ENCODE results near the gene LPP. TPM values are rescaled to one million over a fixed set of nuclear protein-coding genes. Genes with fewer than 3 reads are reported as not detected.

Gene LPP
- total RNA-seq, 1 experiment from 2014 or later: 20.4 TPM

GRCh38 chr3:188559072-188559429 lies 405.1 kb downstream of the LPP start:
- Histone ChIP-seq H2AFZ (ENCODE audit: low read length) (no peak overlapping the region), H3K9me3 (ENCODE audit: low read length) (no peaks in the 10 kb centered on the region), H3K9me2 (replicated peaks; ENCODE audit: low read length) (no peaks in the 10 kb centered on the region), H3K27me3 (ENCODE audit: low read length) (no peaks in the 10 kb centered on the region), H3K9ac (ENCODE audit: low read length) (no peak overlapping the region), H3K79me2 (ENCODE audit: low read length) (no peaks in the 10 kb centered on the region), H3K4me3 (ENCODE audit: low read length) (no peak overlapping the region), H3K27ac (ENCODE audit: low read length) (no peak overlapping the region), H3K4me1 (ENCODE audit: insufficient read depth, low read length) (peaks cover 16% of the 10 kb centered on the region), H3K4me2 (ENCODE audit: low read length) (no peak overlapping the region), H3K36me3 (ENCODE audit: low read depth, low read length) (no peaks in the 10 kb centered on the region), H4K20me1 (ENCODE audit: low read length) (no peaks in the 10 kb centered on the region), H3F3A (ENCODE audit: low read length, unreplicated experiment) (no peaks in the 10 kb centered on the region)
- ChIA-PET CTCF (no interaction called here), POLR2A (ENCODE audit: unreplicated experiment) (no interaction called here)
- ATAC-seq (no peak), DNase-seq (no peak)
- TF ChIP-seq, protein P1, sequence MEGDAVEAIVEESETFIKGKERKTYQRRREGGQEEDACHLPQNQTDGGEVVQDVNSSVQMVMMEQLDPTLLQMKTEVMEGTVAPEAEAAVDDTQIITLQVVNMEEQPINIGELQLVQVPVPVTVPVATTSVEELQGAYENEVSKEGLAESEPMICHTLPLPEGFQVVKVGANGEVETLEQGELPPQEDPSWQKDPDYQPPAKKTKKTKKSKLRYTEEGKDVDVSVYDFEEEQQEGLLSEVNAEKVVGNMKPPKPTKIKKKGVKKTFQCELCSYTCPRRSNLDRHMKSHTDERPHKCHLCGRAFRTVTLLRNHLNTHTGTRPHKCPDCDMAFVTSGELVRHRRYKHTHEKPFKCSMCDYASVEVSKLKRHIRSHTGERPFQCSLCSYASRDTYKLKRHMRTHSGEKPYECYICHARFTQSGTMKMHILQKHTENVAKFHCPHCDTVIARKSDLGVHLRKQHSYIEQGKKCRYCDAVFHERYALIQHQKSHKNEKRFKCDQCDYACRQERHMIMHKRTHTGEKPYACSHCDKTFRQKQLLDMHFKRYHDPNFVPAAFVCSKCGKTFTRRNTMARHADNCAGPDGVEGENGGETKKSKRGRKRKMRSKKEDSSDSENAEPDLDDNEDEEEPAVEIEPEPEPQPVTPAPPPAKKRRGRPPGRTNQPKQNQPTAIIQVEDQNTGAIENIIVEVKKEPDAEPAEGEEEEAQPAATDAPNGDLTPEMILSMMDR (conservative IDR thresholded peaks at IDR 0.05; ENCODE audit: low read depth, low read length): no peak
- TF ChIP-seq EZH2phosphoT487 (IDR thresholded peaks at IDR 0.05; ENCODE audit: borderline replicate concordance, low read length) (no peak), EZH2 (IDR thresholded peaks at IDR 0.05; ENCODE audit: low read length, unreplicated experiment) (no peak)
- intact Hi-C loops (cut with micrococcal nuclease): no loop called here
- no TSS peak for BruUV-seq (replicated peaks)

DNA sequence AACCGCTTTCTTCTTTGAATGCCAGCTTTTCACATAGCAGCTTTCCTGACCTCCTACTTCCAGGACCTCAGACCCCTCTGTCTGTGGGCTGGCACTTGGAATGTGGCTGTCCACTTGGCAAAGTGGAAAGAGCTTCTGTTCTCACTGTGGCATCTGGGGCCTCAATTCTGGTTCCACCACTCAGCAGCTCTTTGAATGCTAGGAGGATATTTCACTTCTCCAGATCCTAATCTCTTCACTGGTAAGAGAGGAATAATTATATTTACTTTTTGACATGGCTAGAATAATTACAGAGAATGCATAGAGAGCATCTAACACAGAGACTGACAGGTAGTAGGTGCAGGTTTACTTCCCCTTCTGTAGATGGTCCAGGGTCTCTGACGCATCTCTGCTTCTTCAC lies 405.9 kb downstream of the LPP start:
- ATAC-seq (no peak), DNase-seq (no peak)
- Histone ChIP-seq H3K79me2 (ENCODE audit: low read length) (no peaks in the 10 kb centered on the region), H3K4me2 (ENCODE audit: low read length) (no peak overlapping the region), H3K4me3 (ENCODE audit: low read length) (no peak overlapping the region), H3K9me3 (ENCODE audit: low read length) (no peaks in the 10 kb centered on the region), H3F3A (ENCODE audit: low read length, unreplicated experiment) (no peaks in the 10 kb centered on the region), H4K20me1 (ENCODE audit: low read length) (no peaks in the 10 kb centered on the region), H3K4me1 (ENCODE audit: insufficient read depth, low read length) (peaks cover 8% of the 10 kb centered on the region), H3K9ac (ENCODE audit: low read length) (no peak overlapping the region), H2AFZ (ENCODE audit: low read length) (no peak overlapping the region), H3K9me2 (replicated peaks; ENCODE audit: low read length) (no peaks in the 10 kb centered on the region), H3K27me3 (ENCODE audit: low read length) (no peaks in the 10 kb centered on the region), H3K36me3 (ENCODE audit: low read depth, low read length) (no peaks in the 10 kb centered on the region), H3K27ac (ENCODE audit: low read length) (no peak overlapping the region)
- BruUV-seq (replicated peaks): no TSS peak
- intact Hi-C loops (cut with micrococcal nuclease): no loop called here
- ChIA-PET POLR2A (ENCODE audit: unreplicated experiment) (no interaction called here), CTCF (no interaction called here)
- TF ChIP-seq, protein P1 (conservative IDR thresholded peaks at IDR 0.05; ENCODE audit: low read depth, low read length): no peak
- TF ChIP-seq EZH2 (IDR thresholded peaks at IDR 0.05; ENCODE audit: low read length, unreplicated experiment): no peak

DNA sequence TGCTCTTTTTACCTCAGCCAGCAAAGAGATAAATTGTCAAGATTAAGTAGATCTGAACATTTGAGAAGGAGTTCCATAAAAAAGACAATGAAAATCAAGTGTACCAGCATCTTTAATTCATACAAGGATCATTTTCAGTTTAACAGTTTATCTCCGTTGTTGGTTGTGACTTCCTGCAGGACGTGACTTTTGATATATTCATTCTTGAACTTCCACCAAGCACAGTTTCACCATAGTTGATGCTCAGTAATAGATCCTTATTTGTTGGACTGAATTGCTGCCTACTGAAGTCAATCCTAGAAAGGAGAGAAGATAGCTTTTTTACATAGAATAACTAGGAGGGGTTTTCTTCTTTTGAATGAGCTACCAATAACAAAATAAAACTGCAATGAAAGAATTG lies 408.2 kb downstream of the LPP start:
- Histone ChIP-seq H3K36me3 (ENCODE audit: low read depth, low read length) (no peaks in the 10 kb centered on the region), H3K27me3 (ENCODE audit: low read length) (no peaks in the 10 kb centered on the region), H3K9ac (ENCODE audit: low read length) (no peak overlapping the region), H3K9me3 (ENCODE audit: low read length) (no peaks in the 10 kb centered on the region), H4K20me1 (ENCODE audit: low read length) (no peaks in the 10 kb centered on the region), H3F3A (ENCODE audit: low read length, unreplicated experiment) (no peaks in the 10 kb centered on the region), H3K4me3 (ENCODE audit: low read length) (no peak overlapping the region), H3K9me2 (replicated peaks; ENCODE audit: low read length) (no peaks in the 10 kb centered on the region), H3K27ac (ENCODE audit: low read length) (no peak overlapping the region), H3K4me1 (ENCODE audit: insufficient read depth, low read length) (peaks cover 5% of the 10 kb centered on the region), H2AFZ (ENCODE audit: low read length) (no peak overlapping the region), H3K4me2 (ENCODE audit: low read length) (no peak overlapping the region), H3K79me2 (ENCODE audit: low read length) (no peaks in the 10 kb centered on the region)
- no peak for ATAC-seq
- ChIA-PET POLR2A (ENCODE audit: unreplicated experiment) (no interaction called here), CTCF (no interaction called here)
- intact Hi-C loops (cut with micrococcal nuclease): no loop called here
- no TSS peak for BruUV-seq (replicated peaks)
- DNase-seq: no peak
- TF ChIP-seq EZH2phosphoT487 (IDR thresholded peaks at IDR 0.05; ENCODE audit: borderline replicate concordance, low read length) (no peak), EZH2 (IDR thresholded peaks at IDR 0.05; ENCODE audit: low read length, unreplicated experiment) (no peak)
- TF ChIP-seq, protein P1 (conservative IDR thresholded peaks at IDR 0.05; ENCODE audit: low read depth, low read length): no peak

Measured in PC-3 (cell line).